Measurements from ENCODE around the gene ZNF750.

- no peak for TF ChIP-seq CTCF (IDR thresholded peaks at IDR 0.05)
- no peak for TF ChIP-seq POLR2A (IDR thresholded peaks at IDR 0.05)
- TF ChIP-seq POLR2AphosphoS5 (IDR thresholded peaks at IDR 0.05; ENCODE audit: insufficient read depth in 1 of 2, low read depth in 1 of 2) = no peak
These were observed 21.9 kb downstream of the ZNF750 start for GRCh38 chr17:82817947-82818346.
